Measurements from ENCODE around the gene MNDA.
"Not testable (repeated sequence)": the region's sequence is repeated elsewhere in the genome, so short reads cannot be mapped to it uniquely, and the experiment has no call there.

The MNDA gene

GRCh38 chr1:158864595-158864994, 33.4 kb downstream of the MNDA start (continued):
- TF ChIP-seq ZNF565 (CRISPR knock-in tag; conservative IDR thresholded peaks at IDR 0.05; ENCODE audit: low read depth) (no peak), TSHZ2 (CRISPR knock-in tag; IDR thresholded peaks at IDR 0.05) (no peak), OSR1 (CRISPR knock-in tag; IDR thresholded peaks at IDR 0.05) (no peak), ZNF8 (CRISPR knock-in tag; IDR thresholded peaks at IDR 0.05) (no peak), ZFP30 (CRISPR knock-in tag; IDR thresholded peaks at IDR 0.05) (no peak), RARB (CRISPR knock-in tag; IDR thresholded peaks at IDR 0.05) (no peak)

GRCh38 chr1:158870438-158870837, 39.3 kb downstream of the MNDA start:
- not testable (repeated sequence) for ATAC-seq

- no peak for ATAC-seq
- TF ChIP-seq ZNF565 (CRISPR knock-in tag; conservative IDR thresholded peaks at IDR 0.05; ENCODE audit: low read depth) (no peak), PATZ1 (CRISPR knock-in tag; IDR thresholded peaks at IDR 0.05; ENCODE audit: borderline replicate concordance) (no peak), CSRNP3 (CRISPR knock-in tag; IDR thresholded peaks at IDR 0.05) (no peak), CREB5 (CRISPR knock-in tag; IDR thresholded peaks at IDR 0.05; ENCODE audit: low read depth) (no peak), TSHZ2 (CRISPR knock-in tag; IDR thresholded peaks at IDR 0.05) (no peak), ZNF70 (CRISPR knock-in tag; IDR thresholded peaks at IDR 0.05) (no peak), SNAI2 (CRISPR knock-in tag; IDR thresholded peaks at IDR 0.05) (no peak), ZC3H10 (CRISPR knock-in tag; IDR thresholded peaks at IDR 0.05) (no peak), PPARA (CRISPR knock-in tag; IDR thresholded peaks at IDR 0.05; ENCODE audit: borderline replicate concordance) (no peak), TCF4 (CRISPR knock-in tag; IDR thresholded peaks at IDR 0.05; ENCODE audit: borderline replicate concordance) (no peak), ARNTL (CRISPR knock-in tag; IDR thresholded peaks at IDR 0.05; ENCODE audit: borderline replicate concordance, low read depth) (no peak), POU6F1 (CRISPR knock-in tag; IDR thresholded peaks at IDR 0.05; ENCODE audit: borderline replicate concordance, low read depth) (no peak)
Observed at GRCh38 chr1:158873141-158873540, 42.0 kb downstream of the MNDA start.
